NCI-H446 treated with DMSO at 0.1 percent for 48 hours (cell line): Measurements from ENCODE around the gene LAMC2.

Experiments
- DNase-seq: peaks from one replicate; lab custom pipeline; 2025; lab: John Stamatoyannopoulos, UW

LAMC2 gene

GRCh38 chr1:183287191-183287675 is 101.2 kb downstream of the LAMC2 start:
- peak; percentile 26 for DNase-seq

GRCh38 chr1:183288583-183288982 is 102.5 kb downstream of the LAMC2 start:
- no peak for DNase-seq

- DNase-seq, result no peak
Observed at GRCh38 chr1:183289051-183289496, 103.0 kb downstream of the LAMC2 start.

GRCh38 chr1:183290628-183291027 is 104.6 kb downstream of the LAMC2 start:
- DNase-seq, result no peak

GRCh38 chr1:183291216-183291762 is 105.2 kb downstream of the LAMC2 start:
- no peak for DNase-seq

GRCh38 chr1:183291802-183292514 is 105.9 kb downstream of the LAMC2 start:
- no peak for DNase-seq

- DNase-seq, result no peak
Observed at GRCh38 chr1:183293241-183293640, 107.2 kb downstream of the LAMC2 start.

- no peak for DNase-seq
Observed at GRCh38 chr1:183293876-183294275, 107.8 kb downstream of the LAMC2 start.
